ENCODE data around the gene NUDT7. TPM values are rescaled to one million over a fixed set of nuclear protein-coding genes. Genes with fewer than 3 reads are reported as not detected.

NUDT7 gene
- total and polyA plus RNA-seq, 5 donors from 2014 or later = 4.8 to 21.6 (median 19.3) TPM

DNA sequence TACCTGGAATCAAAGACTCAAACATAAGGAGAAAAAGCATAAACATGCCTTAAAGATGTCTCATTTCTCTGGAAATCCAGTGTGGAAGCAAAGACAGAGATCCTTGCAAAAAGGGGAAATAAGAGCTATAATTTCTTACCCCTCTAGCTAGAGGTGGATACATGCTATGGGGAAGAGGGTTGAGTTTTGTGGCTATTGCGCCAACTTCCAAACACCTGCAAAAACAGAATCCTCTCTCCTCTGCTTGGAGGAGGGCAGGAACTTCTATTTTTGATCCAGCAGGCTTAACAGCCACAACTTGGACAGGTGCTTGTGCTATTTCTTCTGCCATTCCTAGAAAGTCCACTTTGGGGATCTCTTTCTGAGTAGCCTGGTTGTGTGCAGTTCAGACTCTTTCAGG lies 21.5 kb upstream of the NUDT7 start:
- Mint-ChIP-seq H3K36me3 (no peaks in the 10 kb centered on the region), H3K4me1 (no peaks in the 10 kb centered on the region), H3K27me3 (peaks cover 9% of the 10 kb centered on the region), H3K4me3 (no peak overlapping the region), H3K9me3 (peaks cover 0 to 2% (median 0%) of the 10 kb centered on the region in 7 donors), H3K27ac (no peak overlapping the region)
- Histone ChIP-seq H3K36me3 (ENCODE audit: control insufficient read depth, insufficient read depth, low read length) (no peaks in the 10 kb centered on the region), H3K4me3 (ENCODE audit: low read depth, low read length) (no peak overlapping the region), H3K27ac (ENCODE audit: insufficient read depth, low read length, poor library complexity, severe bottlenecking) (no peak overlapping the region), H3K27me3 (ENCODE audit: control insufficient read depth, insufficient read depth, low read length) (peaks cover 6% of the 10 kb centered on the region), H3K4me1 (ENCODE audit: control insufficient read depth, insufficient read depth, low read length, poor library complexity, severe bottlenecking) (no peaks in the 10 kb centered on the region), H3K9me3 (ENCODE audit: control insufficient read depth in 2 of 2, low read length in 2 of 2) (no peaks in the 10 kb centered on the region)
- DNase-seq (no peak), ATAC-seq (ENCODE audit: low read depth in 2 of 2) (no peak)

DNA sequence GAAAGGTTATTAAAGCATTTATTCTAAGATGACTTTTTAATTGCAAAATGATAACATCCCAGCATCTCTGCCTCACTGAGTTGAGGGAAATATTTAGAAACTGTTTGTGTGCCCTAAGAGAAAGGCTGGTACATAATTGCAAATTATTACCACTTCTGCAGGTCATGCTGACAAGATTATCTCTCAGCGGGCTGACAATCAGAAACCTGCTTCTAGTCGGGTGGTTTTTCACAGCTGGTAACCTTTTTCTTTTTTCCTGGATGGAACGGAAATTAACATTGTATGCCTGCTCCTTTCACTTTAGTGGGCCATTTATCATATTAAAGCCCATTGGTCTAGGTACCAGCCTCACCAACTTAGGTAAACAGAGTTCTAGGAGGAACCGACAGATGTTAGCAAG lies 17.0 kb upstream of the NUDT7 start:
- no peaks in the 10 kb centered on the region for H3K9me3 ChIP-seq (ENCODE audit: control insufficient read depth in 2 of 2, low read length in 2 of 2)
- DNase-seq (no peak), ATAC-seq (ENCODE audit: low read depth in 2 of 2) (no peak)
- Mint-ChIP-seq H3K9me3 (peaks cover 0 to 2% (median 0%) of the 10 kb centered on the region in 7 donors), H3K27ac (no peak overlapping the region), H3K36me3 (no peaks in the 10 kb centered on the region), H3K4me3 (no peak overlapping the region), H3K27me3 (no peaks in the 10 kb centered on the region), H3K4me1 (no peaks in the 10 kb centered on the region)
- no peaks in the 10 kb centered on the region for H3K36me3 ChIP-seq (ENCODE audit: control insufficient read depth, insufficient read depth, low read length)
- no peak overlapping the region for H3K27ac ChIP-seq (ENCODE audit: insufficient read depth, low read length, poor library complexity, severe bottlenecking)
- H3K4me3 ChIP-seq (ENCODE audit: low read depth, low read length) = no peak overlapping the region
- H3K4me1 ChIP-seq (ENCODE audit: control insufficient read depth, insufficient read depth, low read length, poor library complexity, severe bottlenecking) = no peaks in the 10 kb centered on the region
- peaks cover 2% of the 10 kb centered on the region for H3K27me3 ChIP-seq (ENCODE audit: control insufficient read depth, insufficient read depth, low read length)

DNA sequence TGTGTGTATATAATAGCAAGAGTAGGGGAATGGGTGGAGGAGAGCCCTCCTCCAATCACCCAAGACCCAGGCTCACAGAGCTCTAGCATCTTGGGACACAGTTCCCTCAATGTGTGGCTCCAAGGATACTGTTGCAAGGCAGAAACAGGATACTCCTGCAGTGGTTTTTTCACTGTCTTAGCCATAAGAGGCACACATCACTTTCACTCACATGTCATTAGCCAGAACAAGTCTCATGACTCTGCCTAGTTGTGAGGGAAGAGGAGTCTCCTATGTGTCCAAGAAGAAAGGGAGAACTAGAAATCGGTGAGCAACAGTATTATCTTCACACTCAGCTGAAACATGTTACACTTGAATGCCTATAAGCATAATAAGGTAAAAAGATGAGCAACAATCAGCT lies 11.1 kb upstream of the NUDT7 start:
- ATAC-seq (ENCODE audit: low read depth in 2 of 2) (no peak), DNase-seq (no peak)
- H3K36me3 Mint-ChIP-seq = no peaks in the 10 kb centered on the region
- H3K27ac Mint-ChIP-seq = no peak overlapping the region
- no peaks in the 10 kb centered on the region for H3K4me1 ChIP-seq (ENCODE audit: control insufficient read depth, insufficient read depth, low read length, poor library complexity, severe bottlenecking)
- H3K4me3 Mint-ChIP-seq = no peak overlapping the region
- H3K27ac ChIP-seq (ENCODE audit: insufficient read depth, low read length, poor library complexity, severe bottlenecking) = no peak overlapping the region
- H3K27me3 ChIP-seq (ENCODE audit: control insufficient read depth, insufficient read depth, low read length) = no peaks in the 10 kb centered on the region
- H3K9me3 ChIP-seq (ENCODE audit: control insufficient read depth in 2 of 2, low read length in 2 of 2) = no peaks in the 10 kb centered on the region
- H3K36me3 ChIP-seq (ENCODE audit: control insufficient read depth, insufficient read depth, low read length) = no peaks in the 10 kb centered on the region
- no peak overlapping the region for H3K4me3 ChIP-seq (ENCODE audit: low read depth, low read length)
- H3K9me3 Mint-ChIP-seq = peaks cover 0 to 2% (median 0%) of the 10 kb centered on the region in 7 donors
- no peaks in the 10 kb centered on the region for H3K4me1 Mint-ChIP-seq
- H3K27me3 Mint-ChIP-seq = no peaks in the 10 kb centered on the region

DNA sequence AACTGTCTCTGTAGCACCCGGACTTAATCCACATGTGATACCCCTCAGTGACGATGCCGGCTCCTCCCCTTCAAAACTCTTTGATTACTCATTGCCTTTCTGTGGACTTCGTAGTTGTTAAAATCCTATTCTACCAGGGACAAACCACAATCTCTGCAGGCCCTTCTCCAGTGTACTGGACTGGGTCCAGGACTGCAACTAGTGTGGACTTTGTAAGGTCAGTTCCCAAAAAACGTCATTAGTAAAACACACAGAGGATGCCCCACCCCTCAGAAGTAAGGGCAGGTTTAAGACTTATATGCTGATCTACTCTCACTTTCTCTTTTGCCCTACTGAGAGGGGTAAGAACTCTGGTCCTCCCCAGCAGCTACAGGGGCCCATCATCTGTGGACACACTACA lies 10.5 kb upstream of the NUDT7 start:
- H3K9me3 Mint-ChIP-seq = peaks cover 0 to 2% (median 0%) of the 10 kb centered on the region in 7 donors
- H3K4me1 ChIP-seq (ENCODE audit: control insufficient read depth, insufficient read depth, low read length, poor library complexity, severe bottlenecking) = no peaks in the 10 kb centered on the region
- no peak overlapping the region for H3K27ac Mint-ChIP-seq
- no peak overlapping the region for H3K4me3 Mint-ChIP-seq
- no peaks in the 10 kb centered on the region for H3K9me3 ChIP-seq (ENCODE audit: control insufficient read depth in 2 of 2, low read length in 2 of 2)
- no peaks in the 10 kb centered on the region for H3K36me3 Mint-ChIP-seq
- H3K4me3 ChIP-seq (ENCODE audit: low read depth, low read length) = no peak overlapping the region
- ATAC-seq (ENCODE audit: low read depth in 2 of 2) (no peak), DNase-seq (no peak)
- no peak overlapping the region for H3K27ac ChIP-seq (ENCODE audit: insufficient read depth, low read length, poor library complexity, severe bottlenecking)
- H3K27me3 Mint-ChIP-seq = no peaks in the 10 kb centered on the region
- H3K27me3 ChIP-seq (ENCODE audit: control insufficient read depth, insufficient read depth, low read length) = no peaks in the 10 kb centered on the region
- no peaks in the 10 kb centered on the region for H3K4me1 Mint-ChIP-seq
- H3K36me3 ChIP-seq (ENCODE audit: control insufficient read depth, insufficient read depth, low read length) = no peaks in the 10 kb centered on the region

DNA sequence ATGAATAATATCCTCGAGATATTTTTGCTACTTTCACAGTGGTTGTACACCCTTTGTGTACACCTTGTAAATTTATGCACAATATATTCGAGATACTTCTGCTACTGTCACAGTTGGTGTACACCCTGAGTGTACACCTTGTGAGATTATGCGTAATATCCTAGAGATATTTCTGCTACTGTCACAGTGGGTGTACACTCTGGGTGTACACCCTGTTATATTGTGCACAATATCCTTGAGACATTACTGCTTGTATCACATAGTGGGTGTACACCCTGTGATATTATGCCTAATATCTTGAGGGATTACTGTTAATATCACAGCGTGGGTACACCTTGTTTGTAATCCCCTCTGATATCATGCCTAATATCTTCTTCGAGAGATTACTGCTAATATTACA lies 7.2 kb upstream of the NUDT7 start:
- H3K4me3 Mint-ChIP-seq = no peak overlapping the region
- no peaks in the 10 kb centered on the region for H3K4me1 ChIP-seq (ENCODE audit: control insufficient read depth, insufficient read depth, low read length, poor library complexity, severe bottlenecking)
- H3K9me3 ChIP-seq (ENCODE audit: control insufficient read depth in 2 of 2, low read length in 2 of 2) = no peaks in the 10 kb centered on the region
- peaks cover 6% of the 10 kb centered on the region for H3K27me3 Mint-ChIP-seq
- no peak for DNase-seq
- no peaks in the 10 kb centered on the region for H3K36me3 ChIP-seq (ENCODE audit: control insufficient read depth, insufficient read depth, low read length)
- H3K36me3 Mint-ChIP-seq = no peaks in the 10 kb centered on the region
- H3K27ac Mint-ChIP-seq = no peak overlapping the region
- no peak for ATAC-seq (ENCODE audit: low read depth in 2 of 2)
- no peaks in the 10 kb centered on the region for H3K27me3 ChIP-seq (ENCODE audit: control insufficient read depth, insufficient read depth, low read length)
- no peak overlapping the region for H3K27ac ChIP-seq (ENCODE audit: insufficient read depth, low read length, poor library complexity, severe bottlenecking)
- H3K4me3 ChIP-seq (ENCODE audit: low read depth, low read length) = no peak overlapping the region
- no peaks in the 10 kb centered on the region for H3K9me3 Mint-ChIP-seq
- H3K4me1 Mint-ChIP-seq = no peaks in the 10 kb centered on the region

GRCh38 chr16:77721752-77722308 lies 484 bp upstream of the NUDT7 start:
- peak overlapping the region; percentile 86 to 94 (median 86) for H3K27ac Mint-ChIP-seq
- H3K27me3 Mint-ChIP-seq = peaks cover 11% of the 10 kb centered on the region
- no peaks in the 10 kb centered on the region for H3K27me3 ChIP-seq (ENCODE audit: control insufficient read depth, insufficient read depth, low read length)
- no peaks in the 10 kb centered on the region for H3K36me3 ChIP-seq (ENCODE audit: control insufficient read depth, insufficient read depth, low read length)
- H3K4me1 ChIP-seq (ENCODE audit: control insufficient read depth, insufficient read depth, low read length, poor library complexity, severe bottlenecking) = peaks cover 13% of the 10 kb centered on the region
- no peaks in the 10 kb centered on the region for H3K9me3 Mint-ChIP-seq
- H3K4me3 Mint-ChIP-seq = peak overlapping the region; percentile 90 to 97 (median 92)
- H3K4me1 Mint-ChIP-seq = peaks cover 5 to 21% (median 13%) of the 10 kb centered on the region in 4 donors
- peak overlapping the region; percentile 55 for H3K27ac ChIP-seq (ENCODE audit: insufficient read depth, low read length, poor library complexity, severe bottlenecking)
- DNase-seq = no peak
- H3K9me3 ChIP-seq (ENCODE audit: control insufficient read depth in 2 of 2, low read length in 2 of 2) = no peaks in the 10 kb centered on the region
- H3K36me3 Mint-ChIP-seq = peaks cover 15% of the 10 kb centered on the region
- peak; percentile 12 to 14 for ATAC-seq (ENCODE audit: low read depth in 2 of 2)
- H3K4me3 ChIP-seq (ENCODE audit: low read depth, low read length) = peak overlapping the region; percentile 85

GRCh38 chr16:77723108-77723514 lies 797 bp downstream of the NUDT7 start:
- H3K9me3 Mint-ChIP-seq = no peaks in the 10 kb centered on the region
- ATAC-seq (ENCODE audit: low read depth in 2 of 2) (no peak), DNase-seq (peak in 2 of 3 donors; percentile 3 to 9)
- peaks cover 5 to 21% (median 13%) of the 10 kb centered on the region in 4 donors for H3K4me1 Mint-ChIP-seq
- Histone ChIP-seq H3K4me1 (ENCODE audit: control insufficient read depth, insufficient read depth, low read length, poor library complexity, severe bottlenecking) (peaks cover 13% of the 10 kb centered on the region), H3K4me3 (ENCODE audit: low read depth, low read length) (peak overlapping the region; percentile 73), H3K9me3 (ENCODE audit: control insufficient read depth in 2 of 2, low read length in 2 of 2) (no peaks in the 10 kb centered on the region), H3K36me3 (ENCODE audit: control insufficient read depth, insufficient read depth, low read length) (no peaks in the 10 kb centered on the region), H3K27me3 (ENCODE audit: control insufficient read depth, insufficient read depth, low read length) (no peaks in the 10 kb centered on the region), H3K27ac (ENCODE audit: insufficient read depth, low read length, poor library complexity, severe bottlenecking) (peak overlapping the region; percentile 55)
- peak overlapping the region; percentile 90 to 97 (median 92) for H3K4me3 Mint-ChIP-seq
- H3K27ac Mint-ChIP-seq = peak overlapping the region; percentile 29 to 86 (median 86)
- H3K27me3 Mint-ChIP-seq = peaks cover 5% of the 10 kb centered on the region
- H3K36me3 Mint-ChIP-seq = peaks cover 18% of the 10 kb centered on the region

- H3K27ac ChIP-seq (ENCODE audit: insufficient read depth, low read length, poor library complexity, severe bottlenecking) = no peak overlapping the region
- no peaks in the 10 kb centered on the region for H3K27me3 ChIP-seq (ENCODE audit: control insufficient read depth, insufficient read depth, low read length)
- Mint-ChIP-seq H3K27ac (no peak overlapping the region), H3K9me3 (no peaks in the 10 kb centered on the region), H3K4me1 (peaks cover 5 to 23% (median 14%) of the 10 kb centered on the region in 4 donors), H3K4me3 (peak overlapping the region; percentile 73 to 93 (median 84)), H3K36me3 (peaks cover 18% of the 10 kb centered on the region), H3K27me3 (peaks cover 5% of the 10 kb centered on the region)
- H3K4me3 ChIP-seq (ENCODE audit: low read depth, low read length) = no peak overlapping the region
- ATAC-seq (ENCODE audit: low read depth in 2 of 2) = no peak
- peaks cover 13% of the 10 kb centered on the region for H3K4me1 ChIP-seq (ENCODE audit: control insufficient read depth, insufficient read depth, low read length, poor library complexity, severe bottlenecking)
- H3K9me3 ChIP-seq (ENCODE audit: control insufficient read depth in 2 of 2, low read length in 2 of 2) = no peaks in the 10 kb centered on the region
- no peak for DNase-seq
- H3K36me3 ChIP-seq (ENCODE audit: control insufficient read depth, insufficient read depth, low read length) = no peaks in the 10 kb centered on the region
Measured at GRCh38 chr16:77724174-77724573, 1.9 kb downstream of the NUDT7 start.

Measured in CD4-positive, CD25-positive, alpha-beta regulatory T cell (primary cell).